ENCODE data around the gene TTC33.

DNA sequence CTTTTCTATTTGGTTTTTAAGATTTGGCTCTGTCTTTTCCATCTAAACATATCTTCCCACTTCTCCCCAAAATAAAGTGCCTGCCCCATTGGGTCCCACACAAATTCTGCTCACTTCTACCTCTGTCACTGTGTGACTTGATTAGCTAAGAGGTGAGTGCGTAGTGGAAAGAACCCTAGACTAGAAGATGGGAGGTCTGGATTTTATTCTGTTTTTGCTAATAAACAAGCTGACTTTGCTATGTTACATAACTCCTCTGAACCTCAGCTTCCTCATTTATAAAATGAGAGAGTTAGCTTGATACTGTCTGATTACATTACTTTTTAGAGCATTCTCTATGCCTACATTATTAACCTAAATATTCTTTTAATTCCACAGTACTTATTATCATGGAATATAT is 127.4 kb downstream of the TTC33 start:
- no peak for TF ChIP-seq POLR2A (IDR thresholded peaks at IDR 0.05)
- TF ChIP-seq, protein P1, sequence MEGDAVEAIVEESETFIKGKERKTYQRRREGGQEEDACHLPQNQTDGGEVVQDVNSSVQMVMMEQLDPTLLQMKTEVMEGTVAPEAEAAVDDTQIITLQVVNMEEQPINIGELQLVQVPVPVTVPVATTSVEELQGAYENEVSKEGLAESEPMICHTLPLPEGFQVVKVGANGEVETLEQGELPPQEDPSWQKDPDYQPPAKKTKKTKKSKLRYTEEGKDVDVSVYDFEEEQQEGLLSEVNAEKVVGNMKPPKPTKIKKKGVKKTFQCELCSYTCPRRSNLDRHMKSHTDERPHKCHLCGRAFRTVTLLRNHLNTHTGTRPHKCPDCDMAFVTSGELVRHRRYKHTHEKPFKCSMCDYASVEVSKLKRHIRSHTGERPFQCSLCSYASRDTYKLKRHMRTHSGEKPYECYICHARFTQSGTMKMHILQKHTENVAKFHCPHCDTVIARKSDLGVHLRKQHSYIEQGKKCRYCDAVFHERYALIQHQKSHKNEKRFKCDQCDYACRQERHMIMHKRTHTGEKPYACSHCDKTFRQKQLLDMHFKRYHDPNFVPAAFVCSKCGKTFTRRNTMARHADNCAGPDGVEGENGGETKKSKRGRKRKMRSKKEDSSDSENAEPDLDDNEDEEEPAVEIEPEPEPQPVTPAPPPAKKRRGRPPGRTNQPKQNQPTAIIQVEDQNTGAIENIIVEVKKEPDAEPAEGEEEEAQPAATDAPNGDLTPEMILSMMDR (IDR thresholded peaks at IDR 0.05), result no peak
